HG02885 (cell line): Measurements from ENCODE around the gene RGS1.

Experiments used
- ATAC-seq: cut with Tn5 transposase; IDR thresholded peaks from one replicate; pipeline ENCODE4 v1.9.1; 2021; ENCODE audit warnings: mild to moderate bottlenecking; ENCODE audit not compliant: unreplicated experiment, poor library complexity

RGS1 gene

DNA sequence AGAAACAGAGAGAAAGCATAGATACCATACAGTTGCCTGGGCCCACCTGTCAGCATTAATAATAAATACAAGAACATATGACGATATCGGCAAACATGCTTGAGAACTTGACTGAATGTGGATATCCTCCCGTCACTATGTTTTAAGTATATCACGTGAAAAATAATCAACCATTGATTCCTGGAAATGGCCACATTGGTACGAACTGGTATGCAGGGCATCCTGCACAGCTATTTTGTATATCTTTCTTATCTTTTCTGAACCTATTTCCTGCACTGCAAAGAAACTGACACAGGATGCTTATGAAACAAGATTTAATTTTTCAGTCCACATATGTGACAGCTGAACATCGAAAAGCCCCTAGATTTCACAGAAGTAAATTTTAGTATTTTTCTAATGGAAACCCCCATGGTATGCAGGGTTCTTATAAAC, 22.8 kb upstream of the RGS1 start:
- ATAC-seq = no peak

DNA sequence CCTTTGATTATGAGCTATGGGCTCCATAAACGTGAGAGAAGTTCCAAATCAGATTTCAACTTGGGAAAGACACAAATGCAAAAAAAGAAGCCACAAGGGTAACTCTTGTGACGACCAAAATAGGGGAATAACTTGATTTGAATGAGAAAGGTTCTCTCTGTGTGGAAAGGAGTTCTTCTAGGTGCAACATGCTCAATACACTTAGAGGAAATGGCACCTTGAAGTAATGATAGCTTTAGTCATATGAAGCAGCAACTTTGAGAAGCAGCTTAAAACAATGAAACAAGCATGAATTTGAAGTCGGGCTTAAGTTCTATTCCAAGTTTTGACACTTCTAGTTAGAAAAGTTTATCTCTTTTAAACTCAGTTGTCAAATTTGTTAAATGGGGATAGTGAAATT, 21.8 kb upstream of the RGS1 start:
- ATAC-seq = no peak

DNA sequence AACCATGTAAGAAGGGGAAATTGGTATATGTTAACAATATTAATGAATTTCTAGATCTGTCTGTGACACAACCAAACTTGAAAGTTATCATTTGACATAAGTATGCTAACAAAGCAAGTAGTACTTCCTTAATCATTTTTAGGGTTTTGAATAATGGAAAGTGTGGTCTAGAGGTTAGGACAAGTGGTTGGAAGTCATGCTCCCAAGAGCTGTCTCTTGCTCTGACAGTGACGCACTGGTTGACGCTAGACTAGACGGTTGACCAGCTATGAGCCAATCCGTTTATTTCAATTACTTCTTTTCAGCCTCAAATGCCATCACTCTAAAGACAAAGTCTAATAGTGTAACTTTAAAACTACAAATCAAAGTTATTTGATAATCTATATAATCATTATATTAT, 20.7 kb upstream of the RGS1 start:
- no peak for ATAC-seq

DNA sequence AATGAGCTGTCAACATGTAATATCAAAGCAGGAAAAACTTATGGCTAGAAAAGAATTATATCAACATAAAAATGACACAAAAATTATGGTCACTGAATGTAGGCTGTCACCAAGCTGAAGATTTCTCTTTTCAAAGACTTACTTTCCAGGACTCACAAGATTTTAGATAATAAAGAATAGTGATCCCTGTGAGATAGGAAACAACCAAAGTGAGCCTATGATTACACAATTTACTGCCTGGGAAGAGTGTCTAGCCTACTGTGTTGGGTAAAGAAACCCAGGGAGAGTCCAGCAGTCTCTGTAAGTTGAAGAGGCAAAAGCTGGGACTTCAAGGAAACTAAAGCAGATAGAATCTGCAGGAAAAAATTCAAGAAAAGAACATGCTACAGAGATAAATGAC, 20.2 kb upstream of the RGS1 start:
- ATAC-seq = no peak

DNA sequence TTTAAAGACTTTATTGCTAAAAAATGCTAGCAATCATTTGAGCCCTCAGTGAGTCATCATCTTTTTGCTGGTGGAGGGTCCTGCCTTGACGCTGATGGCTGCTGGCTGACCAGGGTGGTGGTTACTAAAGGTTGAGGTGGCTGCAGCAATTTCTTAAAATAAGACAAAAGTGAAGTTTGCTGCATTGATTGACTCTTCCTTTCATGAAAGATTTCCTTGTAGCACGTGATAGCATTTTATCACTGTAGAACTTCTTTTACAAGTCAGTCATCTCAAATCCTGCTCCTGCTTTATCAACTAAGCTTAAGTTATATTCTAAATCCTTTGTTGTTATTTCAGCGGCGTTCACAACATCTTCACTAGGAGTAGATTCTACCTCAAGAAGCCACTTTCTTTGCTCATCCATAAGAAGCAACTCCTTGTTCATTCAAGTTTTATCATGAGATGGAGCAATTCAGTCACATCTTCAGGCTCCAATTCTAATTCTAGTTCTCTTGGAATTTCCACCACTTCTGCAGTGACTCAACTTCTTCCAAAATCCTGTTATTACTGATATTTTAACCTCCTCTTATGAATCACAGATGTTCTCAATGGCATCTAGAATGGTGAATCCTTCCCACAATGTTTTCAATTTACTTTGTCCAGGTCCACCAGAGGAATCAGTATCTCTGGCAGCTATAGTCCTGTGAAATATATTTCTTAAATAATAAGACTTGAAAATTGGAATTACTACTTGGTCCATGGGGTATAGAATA, 17.6 kb upstream of the RGS1 start:
- ATAC-seq = no peak

DNA sequence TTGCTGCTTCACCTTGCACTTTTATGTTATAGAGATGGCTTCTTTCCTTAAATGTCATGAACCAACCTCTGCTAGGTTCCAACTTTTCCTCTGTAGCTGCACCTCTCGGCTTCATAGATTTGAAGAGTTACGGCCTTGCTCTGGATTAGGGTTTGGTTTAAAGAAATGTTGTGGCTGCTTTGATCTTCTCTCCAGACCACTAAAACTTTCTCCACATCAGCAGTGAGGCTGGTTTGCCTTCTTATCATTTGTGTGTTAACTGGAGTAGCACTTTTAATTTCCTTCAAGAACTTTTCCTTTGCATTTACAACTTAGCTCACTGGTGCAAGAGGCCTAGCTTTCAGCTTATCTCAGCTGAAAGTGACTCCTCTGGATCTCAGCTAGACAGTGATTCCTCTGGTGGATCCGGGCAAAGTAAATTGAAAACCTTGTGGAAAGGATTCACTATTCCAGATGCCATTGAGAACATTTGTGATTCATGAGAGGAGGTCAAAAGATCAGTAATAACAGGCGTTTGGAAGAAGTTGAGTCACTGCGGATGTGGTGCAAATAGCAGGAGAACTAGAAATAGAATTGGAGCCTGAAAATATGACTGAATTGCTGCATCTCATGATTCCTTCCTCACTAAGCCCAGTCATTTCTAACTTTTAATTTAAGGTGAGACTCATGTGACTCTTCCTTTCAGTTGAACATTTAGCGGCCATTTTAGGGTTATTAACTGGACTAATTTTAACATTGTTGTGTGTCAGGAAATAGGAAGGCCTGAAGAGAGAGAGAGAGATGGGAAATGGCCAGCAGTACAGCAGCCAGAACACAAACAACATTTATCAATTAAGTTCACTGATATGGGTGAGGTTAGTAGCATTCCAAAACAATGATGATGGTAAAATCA, 16.2 kb upstream of the RGS1 start:
- ATAC-seq = peak; percentile 95

DNA sequence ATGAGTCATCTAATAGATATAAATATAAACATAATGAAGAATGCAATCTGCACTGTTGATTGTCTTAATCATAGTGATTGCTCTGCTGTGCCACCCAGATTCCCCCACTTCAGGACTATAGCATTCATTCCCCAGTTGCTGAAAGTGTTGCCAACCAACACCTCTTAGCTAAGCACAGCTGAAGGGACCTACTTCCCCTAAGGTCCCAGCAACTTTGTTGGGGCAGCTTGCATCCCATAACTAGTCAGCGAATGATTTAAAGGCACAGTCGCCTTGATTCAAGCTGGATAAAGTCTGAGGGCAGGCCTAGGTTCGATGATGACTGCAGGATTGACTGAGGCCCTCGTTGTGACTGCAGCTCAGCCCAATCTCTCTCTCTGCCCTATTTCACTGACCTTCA, 14.3 kb upstream of the RGS1 start:
- no peak for ATAC-seq

DNA sequence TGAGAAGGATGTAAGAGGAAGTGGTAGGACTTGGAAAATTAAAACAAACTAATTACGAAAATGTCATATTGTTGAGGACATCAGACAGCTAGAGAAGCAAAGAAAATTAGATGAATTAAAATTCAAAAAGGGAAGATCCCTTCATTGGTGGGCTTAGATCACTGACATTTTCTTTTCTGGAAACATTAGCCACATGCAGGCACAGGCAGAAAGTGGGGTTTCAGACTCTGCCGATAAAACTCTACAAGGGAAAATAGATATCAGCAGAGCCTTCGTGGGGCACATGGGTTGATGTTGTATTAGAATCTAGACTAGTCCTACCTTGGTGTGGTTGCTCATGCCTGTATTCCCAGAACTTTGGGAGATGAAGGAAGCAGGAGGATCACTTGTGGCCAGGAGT, 12.4 kb upstream of the RGS1 start:
- ATAC-seq = no peak

DNA sequence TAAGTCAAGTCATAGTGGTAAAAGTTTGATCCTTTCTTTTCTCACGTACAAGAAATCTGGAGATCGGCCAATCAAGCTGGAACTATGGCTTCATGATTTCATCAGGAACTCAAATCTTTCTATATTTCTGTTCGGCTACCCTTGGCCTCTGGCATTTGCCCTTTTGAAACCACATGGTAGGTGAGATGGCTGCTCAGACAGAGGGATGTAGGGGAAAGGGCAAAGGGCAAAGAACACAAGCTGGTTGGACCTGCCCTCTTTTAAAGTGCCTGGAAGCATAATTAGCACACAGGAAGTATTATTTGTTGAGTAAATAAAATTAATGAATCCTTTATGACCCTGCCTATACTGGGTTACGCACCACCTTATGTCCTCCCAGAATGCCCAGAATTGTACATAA, 11.5 kb upstream of the RGS1 start:
- no peak for ATAC-seq

DNA sequence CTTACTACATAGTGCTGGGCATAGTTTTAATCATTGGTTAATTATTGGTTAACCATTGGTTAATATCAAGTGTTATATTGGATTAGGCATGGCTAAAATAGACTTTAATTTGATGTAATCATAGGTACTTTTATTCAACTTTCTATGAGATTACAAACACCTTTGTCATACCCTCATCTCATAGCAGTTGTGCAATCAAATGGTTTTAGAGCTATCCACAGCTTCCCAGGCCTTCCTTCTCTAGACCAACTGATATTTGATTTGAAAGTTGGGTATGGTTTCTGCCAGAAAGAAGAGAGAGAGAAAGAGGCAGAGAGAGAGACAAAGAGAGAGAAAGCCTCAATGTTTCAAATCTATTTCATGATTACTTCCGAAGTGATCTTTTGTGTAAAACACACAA, 9.6 kb upstream of the RGS1 start:
- ATAC-seq = no peak

DNA sequence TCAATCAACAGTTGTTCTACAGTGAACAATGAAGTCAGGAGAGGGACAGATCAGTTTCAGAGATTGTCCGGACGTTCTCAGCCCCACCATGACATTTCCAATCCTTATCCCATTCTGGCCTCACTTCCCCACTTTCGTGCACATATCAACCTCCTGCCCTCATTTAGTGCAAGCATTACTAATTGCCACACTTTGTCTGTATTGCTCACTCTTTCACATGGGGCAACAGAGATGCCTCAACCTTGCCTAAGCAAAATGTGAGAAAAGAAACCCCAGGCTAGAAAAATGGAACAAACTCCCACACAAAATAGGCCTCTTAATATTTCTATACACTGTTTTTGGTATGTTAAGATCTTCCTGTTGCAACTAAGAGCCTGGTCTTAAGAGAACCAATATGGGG, 8.9 kb upstream of the RGS1 start:
- peak; percentile 54 for ATAC-seq

DNA sequence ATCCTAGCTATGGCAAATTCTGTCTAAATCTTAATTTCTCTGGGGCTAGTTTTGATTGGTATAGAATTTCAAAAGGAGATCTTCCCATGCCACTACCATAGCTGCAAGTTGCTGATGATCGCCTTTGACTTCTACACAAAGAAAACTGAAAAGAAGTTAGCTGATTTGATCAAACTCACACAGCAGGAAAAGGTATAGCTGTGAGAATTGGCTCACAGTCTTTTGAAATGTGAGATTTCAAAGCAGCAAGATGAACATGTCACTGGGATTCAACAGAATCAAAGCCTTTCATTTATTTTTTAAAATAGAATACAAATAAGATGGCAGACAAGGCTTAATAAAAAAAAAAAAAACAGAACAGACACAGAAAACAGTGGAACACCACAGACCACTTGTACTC, 7.5 kb upstream of the RGS1 start:
- ATAC-seq = no peak

DNA sequence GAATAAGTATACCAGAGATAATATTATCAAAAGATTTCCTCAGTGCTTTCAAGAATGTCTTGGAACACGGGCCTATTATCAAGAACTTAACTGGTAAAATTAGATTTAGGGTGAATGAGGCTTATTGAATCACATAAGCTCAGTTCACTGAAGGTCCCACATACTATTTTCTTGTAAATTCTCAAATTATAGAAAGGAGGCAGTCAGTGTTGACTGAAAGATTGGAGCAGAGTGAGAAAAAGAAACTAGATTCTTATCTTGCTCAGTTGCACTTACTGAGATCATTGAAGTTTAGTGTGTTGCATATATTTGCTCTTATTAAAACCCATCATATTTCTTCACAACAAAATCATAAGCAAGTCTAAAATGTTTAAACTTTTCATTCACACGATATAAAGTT, 3.9 kb upstream of the RGS1 start:
- ATAC-seq = no peak

DNA sequence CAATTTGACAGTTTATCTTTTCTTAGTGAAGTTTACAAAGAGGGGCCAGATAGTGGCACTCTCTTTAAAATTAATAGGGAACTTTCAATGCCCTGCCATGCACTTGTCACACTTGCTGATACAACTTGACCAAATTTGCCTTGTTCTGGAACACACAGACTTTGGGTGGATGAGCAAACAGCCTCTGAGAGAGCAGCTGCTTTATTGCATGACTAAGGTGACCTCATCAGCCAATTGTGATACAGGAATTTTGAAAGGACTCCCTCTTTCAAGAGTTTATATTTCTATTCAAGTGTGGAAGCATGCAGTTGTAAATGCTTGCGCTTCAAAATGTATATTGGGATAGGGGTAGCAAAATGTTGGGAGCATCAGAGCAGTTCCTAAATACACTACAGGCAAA, 2.1 kb upstream of the RGS1 start:
- no peak for ATAC-seq

DNA sequence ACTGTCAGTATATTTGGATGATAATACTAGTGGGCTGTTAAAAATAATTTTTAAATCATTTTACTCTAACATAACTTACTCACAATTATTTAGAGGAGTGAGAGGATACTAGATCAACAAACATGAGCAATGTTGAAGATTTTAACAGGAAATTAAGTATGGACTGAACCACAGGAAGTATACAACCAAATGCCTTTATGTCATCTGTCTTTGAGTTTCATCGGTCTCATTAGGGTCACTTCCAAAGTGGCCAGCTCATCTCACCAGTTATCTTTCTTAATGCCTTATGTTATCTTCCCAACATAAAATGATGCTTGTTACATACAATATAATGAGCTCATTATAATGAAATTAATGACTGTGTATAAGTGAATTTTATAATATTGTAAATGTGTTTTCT, 1.5 kb upstream of the RGS1 start:
- ATAC-seq = no peak

DNA sequence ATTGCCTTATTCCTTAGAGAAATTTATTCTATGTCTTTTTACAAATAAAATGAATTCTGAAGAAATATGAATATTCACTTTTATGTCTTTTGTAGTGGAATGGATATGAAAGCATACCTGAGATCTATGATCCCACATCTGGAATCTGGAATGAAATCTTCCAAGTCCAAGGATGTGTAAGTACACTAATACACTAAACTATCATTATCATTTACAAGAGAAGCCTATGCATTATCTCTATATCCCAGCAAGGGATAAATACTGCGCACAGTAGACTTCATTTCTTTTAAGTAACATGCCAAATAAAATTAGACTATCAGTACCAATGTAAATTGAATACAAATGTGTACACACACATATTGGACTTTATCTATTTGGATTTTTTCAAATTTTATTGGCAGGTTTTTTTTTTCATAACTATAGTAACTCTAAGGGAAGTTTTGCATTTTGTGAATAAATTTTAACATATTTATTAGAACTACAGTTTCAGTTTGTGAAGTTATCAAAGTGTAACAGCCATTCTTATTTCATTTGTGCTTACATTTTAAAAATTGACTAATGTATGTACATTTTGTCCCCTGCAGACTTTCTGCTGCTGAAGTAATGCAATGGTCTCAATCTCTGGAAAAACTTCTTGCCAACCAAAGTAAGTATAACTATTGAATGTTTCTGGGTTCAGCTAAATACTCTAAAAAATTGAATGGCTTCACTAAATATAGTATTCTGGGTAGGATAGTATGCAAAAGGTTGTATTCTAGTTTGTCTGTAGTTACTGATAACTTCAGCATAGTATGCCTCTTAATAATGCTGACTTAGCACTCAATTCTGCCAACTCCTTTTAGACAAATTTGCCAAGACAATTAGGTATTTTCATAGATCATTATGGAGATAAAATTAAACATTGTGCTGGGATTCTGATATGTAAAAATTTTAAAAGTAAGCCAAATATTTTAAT, 894 bp downstream of the RGS1 start:
- ATAC-seq = no peak

DNA sequence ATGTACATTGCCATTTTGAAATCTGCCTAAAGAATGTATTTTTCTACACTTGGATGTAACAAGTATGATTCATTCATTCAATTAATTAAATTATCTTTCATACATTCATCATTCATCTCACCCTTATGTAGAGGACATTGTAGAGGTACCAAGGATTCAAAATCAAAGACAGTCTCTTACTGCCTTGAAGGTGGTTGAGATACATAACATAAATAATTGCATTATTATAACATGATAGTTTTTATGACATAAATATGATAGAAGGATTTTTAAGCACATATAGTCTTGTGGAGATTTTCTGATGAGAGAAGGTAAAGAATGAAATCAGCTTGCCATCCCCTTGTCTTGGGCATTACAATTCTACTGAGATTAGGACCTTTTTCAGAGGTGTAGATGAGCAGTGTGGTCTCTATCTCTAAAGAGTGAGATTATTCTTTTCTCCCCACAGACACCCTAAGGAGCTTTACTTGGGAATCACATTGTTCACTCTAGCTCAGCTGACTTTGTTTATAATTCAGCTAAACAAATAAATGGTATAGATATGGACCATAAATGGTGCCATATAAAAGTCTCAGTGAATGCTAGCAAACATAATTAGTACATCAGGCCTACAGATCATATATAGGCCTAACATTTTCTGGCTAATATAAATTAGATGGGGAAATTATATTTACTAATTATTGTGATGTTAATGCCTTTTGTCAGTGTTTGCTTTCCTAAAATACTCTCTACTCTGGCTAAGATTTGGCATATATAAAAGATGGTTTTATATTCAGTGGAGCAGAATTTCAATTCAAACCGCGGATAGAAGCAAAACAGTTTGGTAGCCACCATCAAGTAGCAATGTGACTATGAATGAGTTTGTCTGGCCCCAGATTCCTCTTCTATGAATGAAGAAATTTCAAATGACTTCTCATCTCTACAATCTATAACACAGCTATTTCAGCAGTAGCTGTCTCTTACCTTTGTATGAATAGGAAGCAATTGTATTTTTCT, 1.9 kb downstream of the RGS1 start:
- ATAC-seq = no peak

DNA sequence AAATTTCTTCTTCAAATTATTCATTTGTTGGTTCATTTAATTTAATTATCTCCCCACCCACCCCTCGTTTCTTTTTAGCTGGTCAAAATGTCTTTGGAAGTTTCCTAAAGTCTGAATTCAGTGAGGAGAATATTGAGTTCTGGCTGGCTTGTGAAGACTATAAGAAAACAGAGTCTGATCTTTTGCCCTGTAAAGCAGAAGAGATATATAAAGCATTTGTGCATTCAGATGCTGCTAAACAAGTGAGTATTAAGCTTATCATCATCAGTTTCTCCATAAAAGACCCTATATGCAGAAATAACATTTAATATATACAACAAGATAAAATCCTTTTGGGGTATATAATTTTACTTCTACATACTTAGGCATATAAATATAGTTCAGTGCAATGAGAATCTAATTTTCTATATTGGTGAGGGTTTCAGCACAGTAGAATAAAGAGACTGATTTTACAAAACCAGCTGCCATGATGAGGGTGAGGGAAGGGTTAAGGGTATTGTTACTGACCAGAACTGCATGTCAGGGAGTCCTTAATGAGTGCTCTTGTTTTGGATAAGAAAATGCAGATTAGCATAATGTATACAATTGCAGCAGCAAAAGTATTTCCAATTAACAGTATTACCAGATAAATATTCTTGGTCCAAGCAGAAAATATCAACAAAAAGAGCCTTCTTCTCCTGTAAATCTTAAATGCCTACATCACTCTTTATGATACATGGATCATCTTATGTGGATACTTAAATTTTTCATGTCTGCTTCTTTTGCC, 2.8 kb downstream of the RGS1 start:
- no peak for ATAC-seq
